ENCODE measurements around the gene HPRT1. TPM values are rescaled to one million over a fixed set of nuclear protein-coding genes. Genes with fewer than 3 reads are reported as not detected.

The HPRT1 gene
- total RNA-seq, 1 experiment from 2014 or later, result 52.2 TPM

DNA sequence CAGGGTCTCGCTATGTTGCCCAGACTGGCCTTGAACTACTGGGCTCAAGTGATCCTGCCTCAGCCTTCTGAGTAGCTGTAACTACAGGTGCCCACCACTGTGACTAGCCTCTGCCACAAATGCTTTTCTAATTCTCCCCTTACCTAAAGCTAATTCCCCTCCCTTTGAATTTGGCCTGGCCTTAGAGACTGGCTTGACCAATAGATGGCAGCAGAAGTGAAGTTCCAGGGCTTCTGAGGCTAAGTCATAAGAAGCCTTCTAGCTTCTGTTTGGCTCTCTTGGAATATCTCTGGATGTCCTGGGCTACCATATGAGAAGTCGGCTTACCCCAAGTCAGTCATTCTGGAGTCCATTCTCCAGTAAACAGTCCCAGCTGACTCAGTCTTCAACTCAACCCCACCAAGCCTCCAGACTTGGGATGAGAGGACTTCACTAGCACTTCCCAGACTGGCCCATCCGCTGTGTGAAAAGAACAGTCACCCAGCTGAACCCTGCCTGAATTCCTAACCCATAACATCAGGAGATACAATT lies 61.0 kb downstream of the HPRT1 start:
- no peak overlapping the region for H3K4me2 ChIP-seq (ENCODE audit: low read depth, low read length, poor library complexity, severe bottlenecking)
- H3K9me3 ChIP-seq (ENCODE audit: low read length), result no peaks in the 10 kb centered on the region
- H2AFZ ChIP-seq (ENCODE audit: low read length), result no peak overlapping the region
- DNase-seq, result peak; percentile 77
- H3K9ac ChIP-seq (ENCODE audit: low read length), result no peak overlapping the region
- H3K36me3 ChIP-seq (ENCODE audit: insufficient read depth, low read length), result no peaks in the 10 kb centered on the region
- H3K27me3 ChIP-seq (ENCODE audit: low read length), result no peaks in the 10 kb centered on the region
- H4K20me1 ChIP-seq (ENCODE audit: insufficient read depth, low read depth, low read length), result no peaks in the 10 kb centered on the region
- no peaks in the 10 kb centered on the region for H3K79me2 ChIP-seq (ENCODE audit: low read length)
- no peak overlapping the region for H3K4me3 ChIP-seq (ENCODE audit: low read length)
- no peak overlapping the region for H3K27ac ChIP-seq (ENCODE audit: low read length)
- H3K9me2 ChIP-seq (replicated peaks; ENCODE audit: insufficient read depth, low read length), result no peaks in the 10 kb centered on the region
- H3K4me1 ChIP-seq (ENCODE audit: low read length), result no peaks in the 10 kb centered on the region

DNA sequence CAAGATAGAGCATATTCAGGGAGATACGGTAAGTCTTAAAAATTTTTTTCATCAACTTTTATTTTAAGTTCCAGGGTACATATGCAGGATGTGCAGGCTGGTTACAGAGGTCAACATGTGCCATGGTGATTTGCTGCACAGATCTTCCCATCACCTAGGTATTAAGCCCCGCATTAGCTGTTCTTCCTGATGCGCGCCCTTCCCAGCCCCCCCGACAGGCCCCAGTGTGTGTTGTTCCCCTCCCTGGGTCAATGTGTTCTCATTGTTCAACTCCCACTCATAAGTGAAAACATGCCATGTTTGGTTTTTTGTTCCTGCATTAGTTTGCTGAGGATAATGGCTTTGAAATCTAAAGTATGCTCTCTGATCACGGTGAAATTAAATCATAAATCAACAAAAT lies 64.2 kb downstream of the HPRT1 start:
- Histone ChIP-seq H3K4me3 (ENCODE audit: low read length) (no peak overlapping the region), H3K9me2 (replicated peaks; ENCODE audit: insufficient read depth, low read length) (no peaks in the 10 kb centered on the region), H4K20me1 (ENCODE audit: insufficient read depth, low read depth, low read length) (no peaks in the 10 kb centered on the region), H3K9me3 (ENCODE audit: low read length) (no peaks in the 10 kb centered on the region), H3K27me3 (ENCODE audit: low read length) (no peaks in the 10 kb centered on the region), H3K4me2 (ENCODE audit: low read depth, low read length, poor library complexity, severe bottlenecking) (no peak overlapping the region), H3K36me3 (ENCODE audit: insufficient read depth, low read length) (no peaks in the 10 kb centered on the region), H2AFZ (ENCODE audit: low read length) (no peak overlapping the region), H3K79me2 (ENCODE audit: low read length) (no peaks in the 10 kb centered on the region), H3K9ac (ENCODE audit: low read length) (no peak overlapping the region), H3K4me1 (ENCODE audit: low read length) (no peaks in the 10 kb centered on the region), H3K27ac (ENCODE audit: low read length) (no peak overlapping the region)
- DNase-seq, result no peak

DNA sequence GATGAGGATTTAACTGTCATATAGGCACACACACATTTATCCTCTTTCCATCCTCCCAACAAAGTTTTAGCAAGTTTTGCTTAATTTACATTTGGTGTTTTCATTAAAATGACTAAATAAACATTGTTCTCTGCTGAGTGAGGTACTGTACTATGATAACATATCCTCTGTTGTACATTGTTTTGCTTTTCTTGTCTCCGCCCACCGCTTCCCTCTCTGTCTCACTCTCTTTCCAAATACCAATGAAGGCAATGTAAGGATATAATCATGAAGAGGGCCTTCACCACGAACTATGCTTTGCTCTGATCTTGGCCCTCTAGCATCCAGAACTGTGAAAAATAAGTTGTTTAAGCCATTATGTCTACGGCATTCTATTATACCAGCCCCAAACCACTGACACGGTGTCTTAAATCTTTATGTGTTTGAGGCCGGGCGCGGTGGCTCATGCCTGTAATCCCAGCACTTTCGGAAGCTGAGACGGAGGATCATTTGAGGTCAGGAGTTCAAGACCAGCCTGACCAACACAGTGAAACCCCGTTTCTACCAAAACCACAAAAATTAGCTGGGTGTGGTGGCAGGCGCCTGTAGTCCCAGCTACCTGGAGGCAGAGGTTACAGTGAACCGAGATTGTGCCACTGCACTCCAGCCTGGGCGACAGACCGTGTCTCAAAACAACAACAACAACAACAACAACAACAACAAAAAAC lies 65.3 kb downstream of the HPRT1 start:
- Histone ChIP-seq H3K9ac (ENCODE audit: low read length) (no peak overlapping the region), H2AFZ (ENCODE audit: low read length) (no peak overlapping the region), H4K20me1 (ENCODE audit: insufficient read depth, low read depth, low read length) (no peaks in the 10 kb centered on the region), H3K79me2 (ENCODE audit: low read length) (no peaks in the 10 kb centered on the region), H3K9me2 (replicated peaks; ENCODE audit: insufficient read depth, low read length) (no peaks in the 10 kb centered on the region), H3K27me3 (ENCODE audit: low read length) (no peaks in the 10 kb centered on the region), H3K36me3 (ENCODE audit: insufficient read depth, low read length) (no peaks in the 10 kb centered on the region), H3K4me2 (ENCODE audit: low read depth, low read length, poor library complexity, severe bottlenecking) (no peak overlapping the region), H3K9me3 (ENCODE audit: low read length) (no peaks in the 10 kb centered on the region), H3K27ac (ENCODE audit: low read length) (no peak overlapping the region), H3K4me3 (ENCODE audit: low read length) (no peak overlapping the region), H3K4me1 (ENCODE audit: low read length) (no peaks in the 10 kb centered on the region)
- no peak for DNase-seq

DNA sequence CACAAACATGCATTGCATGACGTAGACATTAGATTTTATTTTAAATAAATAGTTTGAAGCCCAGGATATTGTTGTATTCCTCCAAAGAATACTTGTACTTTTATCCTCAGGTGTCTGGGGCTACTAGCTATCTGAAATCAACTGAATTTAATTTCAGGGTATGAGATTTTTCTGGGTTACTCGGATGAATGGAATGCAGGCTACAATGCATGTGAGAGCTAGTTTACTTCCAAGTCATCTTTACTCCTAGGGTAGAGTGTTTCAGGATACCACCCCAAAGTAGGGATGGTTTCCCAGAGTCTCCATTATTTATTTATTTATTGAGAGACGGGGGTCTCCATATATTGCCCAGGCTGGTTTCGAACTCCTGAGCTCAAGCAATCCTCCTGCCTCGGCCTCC lies 66.4 kb downstream of the HPRT1 start:
- DNase-seq, result no peak
- Histone ChIP-seq H3K4me3 (ENCODE audit: low read length) (no peak overlapping the region), H3K79me2 (ENCODE audit: low read length) (no peaks in the 10 kb centered on the region), H3K4me1 (ENCODE audit: low read length) (no peaks in the 10 kb centered on the region), H3K9me3 (ENCODE audit: low read length) (no peaks in the 10 kb centered on the region), H3K9me2 (replicated peaks; ENCODE audit: insufficient read depth, low read length) (no peaks in the 10 kb centered on the region), H3K9ac (ENCODE audit: low read length) (no peak overlapping the region), H3K27me3 (ENCODE audit: low read length) (no peaks in the 10 kb centered on the region), H2AFZ (ENCODE audit: low read length) (no peak overlapping the region), H3K27ac (ENCODE audit: low read length) (no peak overlapping the region), H3K36me3 (ENCODE audit: insufficient read depth, low read length) (no peaks in the 10 kb centered on the region), H4K20me1 (ENCODE audit: insufficient read depth, low read depth, low read length) (no peaks in the 10 kb centered on the region), H3K4me2 (ENCODE audit: low read depth, low read length, poor library complexity, severe bottlenecking) (no peak overlapping the region)

DNA sequence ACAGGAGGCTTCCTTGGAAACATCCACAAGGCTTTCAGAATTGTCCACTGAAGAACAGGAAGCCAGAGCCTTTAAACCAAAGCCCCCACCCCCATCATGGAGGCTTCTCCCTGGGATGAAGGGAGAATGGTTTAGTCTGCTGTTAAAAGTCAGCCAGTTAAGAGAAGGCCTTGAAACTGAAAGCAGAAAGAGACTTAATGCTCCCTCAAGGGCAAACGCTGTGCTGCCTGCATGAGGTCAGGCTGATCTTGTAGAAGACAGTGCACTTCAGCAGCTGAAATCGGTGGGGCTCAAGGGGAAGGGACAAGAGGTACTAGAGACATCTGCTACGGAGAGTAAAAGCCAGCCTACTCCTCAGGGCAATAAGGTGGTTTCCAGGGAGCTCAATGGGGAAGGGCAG lies 69.0 kb downstream of the HPRT1 start:
- H3K4me3 ChIP-seq (ENCODE audit: low read length), result no peak overlapping the region
- H3K79me2 ChIP-seq (ENCODE audit: low read length), result no peaks in the 10 kb centered on the region
- no peaks in the 10 kb centered on the region for H4K20me1 ChIP-seq (ENCODE audit: insufficient read depth, low read depth, low read length)
- no peak overlapping the region for H3K4me2 ChIP-seq (ENCODE audit: low read depth, low read length, poor library complexity, severe bottlenecking)
- H3K27me3 ChIP-seq (ENCODE audit: low read length), result no peaks in the 10 kb centered on the region
- H3K9ac ChIP-seq (ENCODE audit: low read length), result no peak overlapping the region
- no peaks in the 10 kb centered on the region for H3K9me3 ChIP-seq (ENCODE audit: low read length)
- H3K4me1 ChIP-seq (ENCODE audit: low read length), result no peaks in the 10 kb centered on the region
- H3K27ac ChIP-seq (ENCODE audit: low read length), result no peak overlapping the region
- no peaks in the 10 kb centered on the region for H3K36me3 ChIP-seq (ENCODE audit: insufficient read depth, low read length)
- no peak overlapping the region for H2AFZ ChIP-seq (ENCODE audit: low read length)
- no peaks in the 10 kb centered on the region for H3K9me2 ChIP-seq (replicated peaks; ENCODE audit: insufficient read depth, low read length)
- no peak for DNase-seq

DNA sequence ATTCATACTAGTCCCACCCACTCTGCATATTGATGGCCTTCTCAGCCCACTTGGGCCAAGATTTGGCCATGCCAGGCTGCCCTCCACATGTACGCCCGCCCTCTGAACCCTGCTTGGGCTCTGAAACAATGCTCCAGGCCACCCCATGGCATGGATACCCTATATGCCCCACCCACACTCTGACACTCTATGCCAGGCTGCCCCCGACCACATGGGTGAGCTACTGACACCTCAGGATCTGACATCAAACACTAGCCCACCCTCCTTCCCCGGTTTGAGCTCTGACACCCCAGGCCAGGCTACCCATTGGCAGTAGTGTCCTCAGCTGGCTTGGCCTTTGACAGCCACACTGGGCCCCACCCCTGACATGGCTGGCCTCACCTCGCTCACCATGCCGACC lies 69.5 kb downstream of the HPRT1 start:
- no peaks in the 10 kb centered on the region for H3K36me3 ChIP-seq (ENCODE audit: insufficient read depth, low read length)
- no peaks in the 10 kb centered on the region for H3K27me3 ChIP-seq (ENCODE audit: low read length)
- no peaks in the 10 kb centered on the region for H3K79me2 ChIP-seq (ENCODE audit: low read length)
- no peak overlapping the region for H3K4me2 ChIP-seq (ENCODE audit: low read depth, low read length, poor library complexity, severe bottlenecking)
- H3K9me2 ChIP-seq (replicated peaks; ENCODE audit: insufficient read depth, low read length), result no peaks in the 10 kb centered on the region
- no peaks in the 10 kb centered on the region for H3K4me1 ChIP-seq (ENCODE audit: low read length)
- H2AFZ ChIP-seq (ENCODE audit: low read length), result no peak overlapping the region
- no peak for DNase-seq
- no peaks in the 10 kb centered on the region for H3K9me3 ChIP-seq (ENCODE audit: low read length)
- no peak overlapping the region for H3K27ac ChIP-seq (ENCODE audit: low read length)
- H4K20me1 ChIP-seq (ENCODE audit: insufficient read depth, low read depth, low read length), result no peaks in the 10 kb centered on the region
- H3K4me3 ChIP-seq (ENCODE audit: low read length), result no peak overlapping the region
- H3K9ac ChIP-seq (ENCODE audit: low read length), result no peak overlapping the region

DNA sequence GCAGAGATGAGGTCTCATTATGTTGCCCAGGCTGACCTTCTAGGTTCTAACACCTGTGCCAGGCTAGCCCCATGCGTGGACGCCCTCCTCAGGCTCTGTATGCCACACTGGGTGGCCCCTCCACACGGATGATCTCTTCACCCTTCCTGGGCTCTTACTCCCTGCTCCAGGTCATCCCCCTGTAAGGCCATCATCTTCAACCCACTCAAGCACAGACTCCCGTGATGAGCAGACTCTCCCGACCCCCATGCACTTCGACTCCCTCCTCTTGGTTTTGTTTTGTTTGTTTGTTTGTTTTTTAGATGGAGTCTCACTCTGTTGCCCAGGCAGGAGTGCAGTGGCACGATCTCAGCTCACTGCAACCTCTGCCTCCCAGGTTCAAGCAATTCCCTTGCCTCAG lies 70.9 kb downstream of the HPRT1 start:
- DNase-seq, result no peak
- Histone ChIP-seq H4K20me1 (ENCODE audit: insufficient read depth, low read depth, low read length) (no peaks in the 10 kb centered on the region), H3K27me3 (ENCODE audit: low read length) (no peaks in the 10 kb centered on the region), H3K4me1 (ENCODE audit: low read length) (no peaks in the 10 kb centered on the region), H3K9me3 (ENCODE audit: low read length) (no peaks in the 10 kb centered on the region), H3K4me2 (ENCODE audit: low read depth, low read length, poor library complexity, severe bottlenecking) (no peak overlapping the region), H3K9me2 (replicated peaks; ENCODE audit: insufficient read depth, low read length) (no peaks in the 10 kb centered on the region), H3K27ac (ENCODE audit: low read length) (no peak overlapping the region), H3K36me3 (ENCODE audit: insufficient read depth, low read length) (no peaks in the 10 kb centered on the region), H3K4me3 (ENCODE audit: low read length) (no peak overlapping the region), H3K9ac (ENCODE audit: low read length) (no peak overlapping the region), H2AFZ (ENCODE audit: low read length) (no peak overlapping the region), H3K79me2 (ENCODE audit: low read length) (no peaks in the 10 kb centered on the region)

DNA sequence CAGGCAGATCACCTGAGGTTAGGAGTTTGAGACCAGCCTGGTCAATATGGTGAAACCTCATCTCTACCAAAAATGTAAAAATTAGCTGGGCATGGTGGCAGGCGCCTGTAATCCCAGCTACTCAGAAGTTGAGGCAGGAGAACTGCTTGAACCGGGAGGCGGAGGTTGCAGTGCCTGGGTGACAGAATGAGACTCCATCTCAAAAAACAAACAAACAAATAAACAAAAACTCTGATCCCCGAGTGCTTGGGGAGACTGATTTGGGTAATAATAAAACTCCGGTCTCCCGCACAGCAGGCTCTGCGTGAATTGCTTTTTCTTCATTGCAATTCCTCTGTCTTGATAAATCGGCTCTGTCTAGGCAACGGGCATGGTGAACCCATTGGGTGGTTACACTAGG lies 73.4 kb downstream of the HPRT1 start:
- no peaks in the 10 kb centered on the region for H4K20me1 ChIP-seq (ENCODE audit: insufficient read depth, low read depth, low read length)
- H3K9me2 ChIP-seq (replicated peaks; ENCODE audit: insufficient read depth, low read length), result no peaks in the 10 kb centered on the region
- H3K27me3 ChIP-seq (ENCODE audit: low read length), result no peaks in the 10 kb centered on the region
- no peak overlapping the region for H3K4me2 ChIP-seq (ENCODE audit: low read depth, low read length, poor library complexity, severe bottlenecking)
- H3K9me3 ChIP-seq (ENCODE audit: low read length), result no peaks in the 10 kb centered on the region
- H3K4me1 ChIP-seq (ENCODE audit: low read length), result no peaks in the 10 kb centered on the region
- no peaks in the 10 kb centered on the region for H3K79me2 ChIP-seq (ENCODE audit: low read length)
- no peak overlapping the region for H3K9ac ChIP-seq (ENCODE audit: low read length)
- H3K36me3 ChIP-seq (ENCODE audit: insufficient read depth, low read length), result no peaks in the 10 kb centered on the region
- H3K27ac ChIP-seq (ENCODE audit: low read length), result no peak overlapping the region
- no peak overlapping the region for H2AFZ ChIP-seq (ENCODE audit: low read length)
- no peak for DNase-seq
- H3K4me3 ChIP-seq (ENCODE audit: low read length), result no peak overlapping the region
